ENCODE data around the gene CDC23.
"Not testable (repeated sequence)": the region's sequence is repeated elsewhere in the genome, so short reads cannot be mapped to it uniquely, and the experiment has no call there.

Gene CDC23, protein sequence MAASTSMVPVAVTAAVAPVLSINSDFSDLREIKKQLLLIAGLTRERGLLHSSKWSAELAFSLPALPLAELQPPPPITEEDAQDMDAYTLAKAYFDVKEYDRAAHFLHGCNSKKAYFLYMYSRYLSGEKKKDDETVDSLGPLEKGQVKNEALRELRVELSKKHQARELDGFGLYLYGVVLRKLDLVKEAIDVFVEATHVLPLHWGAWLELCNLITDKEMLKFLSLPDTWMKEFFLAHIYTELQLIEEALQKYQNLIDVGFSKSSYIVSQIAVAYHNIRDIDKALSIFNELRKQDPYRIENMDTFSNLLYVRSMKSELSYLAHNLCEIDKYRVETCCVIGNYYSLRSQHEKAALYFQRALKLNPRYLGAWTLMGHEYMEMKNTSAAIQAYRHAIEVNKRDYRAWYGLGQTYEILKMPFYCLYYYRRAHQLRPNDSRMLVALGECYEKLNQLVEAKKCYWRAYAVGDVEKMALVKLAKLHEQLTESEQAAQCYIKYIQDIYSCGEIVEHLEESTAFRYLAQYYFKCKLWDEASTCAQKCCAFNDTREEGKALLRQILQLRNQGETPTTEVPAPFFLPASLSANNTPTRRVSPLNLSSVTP

GRCh38 chr5:138213161-138214029 lies at the start of gene CDC23:
Gene CDC23, minus strand, starts transcription at chr5:138213323. Its CDS starts 11 bp downstream, at chr5:138213312.
- DNase-seq, result peak; percentile 98

DNA sequence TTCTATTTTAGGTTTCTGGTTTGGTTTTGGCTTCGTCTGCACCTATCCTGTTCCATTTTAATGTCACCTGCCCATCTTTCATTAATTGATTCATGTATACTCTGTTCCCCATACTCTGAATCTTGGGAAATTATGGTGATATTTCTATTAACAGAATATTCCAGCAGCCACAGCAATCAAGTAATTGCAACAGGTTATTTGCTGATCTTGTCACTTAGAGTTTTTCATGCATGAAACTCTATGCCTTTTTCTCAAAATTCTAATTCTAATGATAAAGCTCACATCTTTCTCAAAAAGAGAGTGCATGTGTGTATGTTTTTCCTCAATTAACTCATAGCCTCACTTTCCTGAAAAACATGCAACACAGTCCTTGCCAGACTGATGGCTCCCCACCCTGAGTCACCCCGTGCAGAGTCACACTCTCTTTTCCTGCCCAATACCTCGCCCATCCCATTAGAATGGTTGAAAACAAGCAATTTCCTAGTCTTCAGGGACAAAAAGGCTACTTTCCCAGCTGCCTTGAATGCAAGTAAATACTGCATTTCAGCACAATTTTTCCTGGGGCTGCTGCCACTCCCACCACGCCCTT lies 45.7 kb upstream of the CDC23 start:
- DNase-seq, result no peak

- no peak for DNase-seq
Measured at GRCh38 chr5:138257583-138257982, 44.5 kb upstream of the CDC23 start.

DNA sequence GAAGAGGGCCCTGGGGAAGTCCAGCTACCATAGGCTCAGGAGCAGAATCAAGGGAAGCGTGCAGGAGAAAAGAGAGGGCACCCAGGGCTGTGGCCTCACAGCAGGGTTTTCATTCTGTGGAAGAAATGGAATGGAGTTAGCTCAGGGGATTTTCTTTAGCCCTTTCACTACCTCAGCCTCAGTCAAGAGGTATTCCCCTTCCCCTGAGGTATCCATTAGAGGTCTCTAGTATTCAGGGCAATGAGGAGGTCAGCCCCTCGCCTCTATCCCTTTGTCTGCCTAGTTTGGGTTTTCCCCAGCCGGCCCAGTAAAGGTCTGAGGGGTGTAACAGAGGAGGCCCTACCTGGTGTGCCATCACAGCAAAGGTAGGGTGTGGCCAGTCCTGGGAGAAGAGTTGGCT lies 39.8 kb upstream of the CDC23 start:
- DNase-seq, result no peak

DNA sequence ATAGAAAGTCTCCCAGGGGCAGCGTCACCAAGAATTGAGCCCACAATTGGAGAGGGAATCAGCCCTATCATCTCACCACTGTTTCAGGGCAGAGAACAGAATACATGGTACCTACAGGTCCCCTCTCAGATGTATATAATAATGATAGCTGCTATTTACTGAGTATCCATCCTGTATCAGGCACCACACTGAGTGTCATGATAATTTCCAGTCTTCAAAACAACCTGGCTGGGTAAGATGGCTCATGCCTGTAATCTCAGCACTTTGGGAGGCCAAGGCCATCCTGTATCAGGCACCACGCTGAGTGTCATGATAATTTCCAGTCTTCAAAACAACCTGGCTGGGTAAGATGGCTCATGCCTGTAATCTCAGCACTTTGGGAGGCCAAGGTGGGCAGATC lies 34.7 kb upstream of the CDC23 start:
- DNase-seq, result not testable (repeated sequence)

DNA sequence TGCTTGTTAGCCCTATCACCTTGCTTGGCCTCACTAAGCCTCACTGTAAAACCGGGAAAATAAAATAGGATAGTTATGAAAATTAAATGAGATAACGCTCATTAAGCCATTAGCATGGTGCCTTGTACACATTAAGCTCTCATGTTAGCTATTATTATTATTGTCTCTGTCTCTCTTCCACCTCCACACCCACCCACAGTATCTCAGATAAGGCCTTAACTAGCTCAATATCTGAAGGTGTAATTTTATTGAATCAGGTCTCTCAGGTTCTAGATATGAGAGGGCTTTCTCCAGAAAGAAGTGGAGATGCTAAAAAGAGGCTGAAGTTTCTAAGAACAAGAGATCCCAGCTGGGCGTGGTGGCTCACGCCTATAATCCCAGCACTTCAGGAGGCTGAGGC lies 33.7 kb upstream of the CDC23 start:
- DNase-seq, result no peak

DNA sequence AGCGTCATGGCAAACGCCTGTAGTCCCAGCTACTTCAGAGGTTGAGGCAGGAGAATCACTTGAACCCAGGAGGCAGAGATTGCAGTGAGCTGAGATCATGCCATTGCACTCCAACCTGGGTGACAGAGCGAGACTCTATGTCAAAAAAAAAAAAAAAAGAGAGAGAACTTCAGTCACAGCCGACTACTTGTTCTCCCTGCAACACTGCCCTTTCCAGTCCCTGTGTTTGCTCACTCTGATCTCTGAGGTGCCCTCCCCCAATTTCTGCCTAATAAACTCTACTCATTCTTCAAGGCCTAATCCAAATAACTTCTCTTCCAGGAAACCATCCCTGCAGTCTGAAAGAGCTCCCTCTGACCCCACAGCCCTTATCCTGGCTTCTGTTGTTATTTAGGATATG lies 33.2 kb upstream of the CDC23 start:
- DNase-seq, result no peak

DNA sequence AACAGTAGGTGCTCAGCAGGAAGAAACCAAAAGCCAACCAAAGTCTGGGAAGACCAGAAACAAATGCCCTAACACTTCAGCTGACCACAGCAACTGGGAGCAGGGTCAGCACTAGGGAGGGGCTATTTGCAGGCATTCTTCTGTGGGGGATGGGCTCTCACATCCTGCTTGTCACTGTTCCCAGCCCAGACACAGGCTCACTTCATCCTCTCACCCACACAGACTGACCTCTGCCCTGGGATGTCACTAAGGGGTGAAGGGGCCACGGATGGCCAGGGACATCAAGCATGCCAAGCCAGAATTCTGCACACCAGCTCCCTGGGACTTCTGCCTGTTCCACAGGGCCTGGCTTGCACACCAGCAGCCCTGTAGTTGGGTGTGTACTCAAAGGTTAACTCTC lies 32.6 kb upstream of the CDC23 start:
- no peak for DNase-seq

GRCh38 chr5:138243794-138244193 lies 30.7 kb upstream of the CDC23 start:
- no peak for DNase-seq

- DNase-seq, result no peak
Measured at GRCh38 chr5:138241688-138242571, 28.8 kb upstream of the CDC23 start.

- DNase-seq, result peak; percentile 12
Measured at GRCh38 chr5:138240650-138241385, 27.7 kb upstream of the CDC23 start.

GRCh38 chr5:138238034-138238433 lies 24.9 kb upstream of the CDC23 start:
- no peak for DNase-seq

DNA sequence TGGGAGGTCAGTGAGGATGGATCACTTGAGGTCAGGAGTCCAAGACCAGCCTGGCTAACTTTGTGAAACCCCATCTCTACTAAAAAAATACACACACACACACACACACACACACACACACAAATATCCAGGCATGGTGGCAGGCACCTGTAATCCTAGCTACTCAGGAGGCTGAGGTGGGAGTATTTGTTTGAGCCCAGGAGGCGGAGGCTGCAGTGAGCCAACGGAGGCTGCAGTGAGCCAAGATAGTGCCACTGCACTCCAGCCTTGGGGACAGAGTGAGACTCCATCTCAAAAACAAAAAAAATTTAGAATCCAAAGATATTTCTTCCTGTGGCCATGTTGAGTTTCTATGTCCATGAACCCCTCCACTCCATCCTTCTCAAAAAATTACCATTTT lies 21.5 kb upstream of the CDC23 start:
- no peak for DNase-seq

GRCh38 chr5:138233280-138233679 lies 20.2 kb upstream of the CDC23 start:
- DNase-seq, result no peak

DNA sequence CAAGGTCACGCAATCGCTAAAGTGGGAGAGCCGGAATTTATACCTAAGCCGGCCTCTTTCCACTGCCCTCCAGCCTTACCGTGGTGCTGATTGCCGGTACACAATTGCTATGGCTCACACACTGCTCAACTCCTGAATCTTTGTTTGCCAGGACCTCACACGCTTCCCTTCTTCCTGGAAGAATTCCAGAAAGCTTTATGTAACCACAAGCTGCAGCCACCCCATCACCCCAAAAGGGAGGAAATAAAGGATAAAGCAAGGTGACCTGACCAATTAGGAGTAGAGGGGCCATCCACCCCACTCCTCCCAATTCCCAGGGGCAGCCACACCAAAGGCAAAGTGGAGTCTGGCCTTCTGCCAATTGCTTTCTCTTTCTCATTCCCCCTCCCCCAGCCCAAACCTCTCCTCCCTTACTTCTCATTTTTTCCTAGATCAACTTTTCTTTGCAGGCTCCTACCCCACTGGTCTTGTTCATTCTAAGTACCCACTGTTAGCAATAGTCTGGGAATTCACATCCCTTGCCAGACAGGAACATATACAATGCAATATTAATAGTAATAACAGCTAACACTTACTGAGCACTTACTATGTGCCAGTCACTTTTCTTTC lies 18.0 kb upstream of the CDC23 start:
- DNase-seq, result no peak

- no peak for DNase-seq
Measured at GRCh38 chr5:138230261-138230660, 17.1 kb upstream of the CDC23 start.

GRCh38 chr5:138229387-138229786 lies 16.3 kb upstream of the CDC23 start:
- no peak for DNase-seq

DNA sequence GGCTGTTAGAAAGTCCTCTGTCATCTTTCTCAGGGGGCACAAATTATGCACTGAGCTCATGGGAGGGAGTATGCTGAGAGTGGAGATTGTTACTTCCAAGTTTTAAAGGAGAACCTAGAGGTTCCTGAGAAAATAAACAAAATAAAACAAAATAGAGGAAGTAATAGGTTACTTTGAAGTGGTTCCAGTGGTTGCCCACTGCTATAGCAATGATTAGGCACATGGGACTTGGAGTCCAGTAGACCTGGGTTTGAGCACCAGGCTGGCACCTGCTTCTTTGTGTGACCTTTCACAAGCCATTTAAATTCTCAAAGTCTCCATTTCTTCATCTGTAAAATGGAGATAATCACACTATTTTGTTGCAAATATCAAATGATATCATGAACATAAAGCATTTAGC lies 13.8 kb upstream of the CDC23 start:
- DNase-seq, result no peak

GRCh38 chr5:138224712-138225111 lies 11.6 kb upstream of the CDC23 start:
- no peak for DNase-seq

DNA sequence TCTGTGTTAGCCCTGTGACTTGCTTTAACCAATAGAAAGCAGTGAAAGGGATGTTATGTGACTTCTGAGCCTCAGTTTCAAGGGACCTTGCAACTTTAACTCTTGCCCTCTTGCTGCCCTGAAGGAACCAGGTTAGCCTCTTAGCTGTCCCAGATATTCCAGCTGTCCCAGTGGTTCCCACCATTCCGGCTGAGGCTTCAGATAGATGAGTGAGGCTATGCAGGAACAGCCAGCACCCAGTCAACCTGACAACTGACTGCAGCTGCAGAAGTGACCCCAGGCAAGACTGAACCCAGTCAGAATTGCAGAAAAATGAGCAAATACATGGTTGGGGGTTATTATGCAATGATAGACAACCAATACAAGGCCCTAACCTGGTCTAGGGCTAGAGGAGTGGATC lies 10.4 kb upstream of the CDC23 start:
- no peak for DNase-seq

DNA sequence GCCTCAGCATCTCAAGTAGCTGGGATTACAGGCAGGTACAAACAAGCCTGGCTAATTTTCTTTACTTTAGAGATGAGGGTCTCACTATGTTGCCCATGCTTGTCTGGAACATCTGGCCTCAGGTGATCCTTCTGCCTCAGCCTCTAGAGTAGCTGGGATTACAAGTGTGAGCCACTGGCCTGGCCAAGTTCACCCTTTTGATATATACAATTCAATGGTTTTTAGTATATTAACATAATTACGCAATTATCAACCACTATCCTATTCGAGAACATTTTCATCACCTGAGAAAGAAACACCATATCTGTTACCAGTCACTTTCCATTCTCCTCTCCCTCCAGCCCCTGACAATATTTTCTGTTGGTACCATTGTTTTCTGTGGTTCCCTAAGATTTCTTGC lies 3.7 kb upstream of the CDC23 start:
- DNase-seq, result no peak

Measured in activated CD4-positive, alpha-beta T cell treated with anti-CD3 and anti-CD28 coated beads, Interleukin-2, amount 50 U/mL, for 16 hours (primary cell).